GM19395 (cell line): ENCODE measurements around the gene INVS.
"Not testable (repeated sequence)": the region's sequence is repeated elsewhere in the genome, so short reads cannot be mapped to it uniquely, and the experiment has no call there.

Source experiments
- ATAC-seq: cut with Tn5 transposase; IDR thresholded peaks from one replicate; pipeline ENCODE4 v1.9.1; 2021; ENCODE audit warnings: mild to moderate bottlenecking, moderate library complexity; ENCODE audit not compliant: unreplicated experiment

The INVS gene

DNA sequence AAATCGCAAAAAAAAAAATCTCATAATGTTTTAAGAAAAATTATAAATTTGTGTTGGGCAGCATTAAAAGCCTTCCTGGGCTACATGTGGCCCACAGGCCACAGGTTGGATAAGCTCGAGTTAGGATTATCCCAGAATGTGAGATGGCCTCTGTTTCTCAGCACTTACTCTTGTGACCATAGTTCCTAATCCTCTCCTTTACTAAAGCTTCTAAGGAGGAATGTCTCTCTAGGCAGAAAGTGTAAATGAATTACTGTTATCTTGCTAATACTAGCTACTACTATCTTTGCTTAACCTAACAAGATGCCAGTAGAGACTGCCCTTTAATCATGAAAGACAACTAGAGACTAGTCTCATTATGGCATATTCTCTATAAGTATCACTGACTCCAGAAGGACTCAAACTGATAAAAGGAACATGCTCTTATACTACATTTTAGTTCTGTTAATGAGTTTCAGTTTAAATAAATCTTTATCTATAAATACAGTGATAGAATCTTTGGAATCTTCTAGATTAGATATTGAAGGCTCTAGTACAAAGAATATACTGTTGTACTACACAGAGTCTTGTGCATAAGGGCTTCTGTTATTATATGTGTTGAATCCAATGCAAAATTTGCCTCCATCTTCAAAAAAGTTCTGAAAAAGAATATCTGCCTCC lies 13.8 kb downstream of the INVS start:
- ATAC-seq, result no peak

DNA sequence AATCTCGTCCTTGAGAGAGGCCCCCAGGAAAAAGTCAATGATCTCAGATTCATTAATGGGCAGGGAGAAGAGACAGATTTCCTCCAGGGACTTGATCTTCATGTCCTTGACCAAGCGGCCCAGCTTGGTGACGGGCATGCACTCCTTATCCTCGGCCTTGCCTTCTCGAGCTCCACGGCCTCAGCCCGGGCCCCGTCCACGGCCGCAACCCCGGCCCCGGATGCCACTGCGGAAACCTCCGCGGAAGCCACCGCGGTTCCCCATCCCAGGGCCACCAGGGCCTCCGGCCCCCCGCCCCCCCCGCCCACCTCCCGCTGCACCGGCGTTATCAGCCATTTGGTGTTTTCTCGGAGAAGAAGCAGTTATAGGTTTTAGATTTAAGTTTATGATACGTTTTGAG lies 18.3 kb downstream of the INVS start:
- no peak for ATAC-seq

DNA sequence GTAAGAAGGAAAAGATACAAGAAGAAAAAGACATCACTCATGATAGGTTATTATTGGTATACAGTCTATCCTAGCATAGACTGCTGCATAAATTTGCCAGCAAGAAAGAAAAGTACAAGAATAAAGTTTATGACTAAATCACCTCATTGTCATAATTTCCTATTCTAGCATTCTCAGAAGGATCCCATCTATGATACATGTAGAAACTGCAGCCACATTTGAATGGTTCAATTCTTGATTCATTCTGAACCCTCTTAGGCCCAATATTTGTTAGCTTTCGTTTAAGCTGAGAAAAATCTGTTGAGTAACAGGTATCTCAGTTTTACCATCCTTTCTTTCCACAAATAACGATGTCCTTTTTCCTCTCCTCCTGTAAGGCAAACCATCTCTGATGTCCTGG lies 21.2 kb downstream of the INVS start:
- no peak for ATAC-seq

DNA sequence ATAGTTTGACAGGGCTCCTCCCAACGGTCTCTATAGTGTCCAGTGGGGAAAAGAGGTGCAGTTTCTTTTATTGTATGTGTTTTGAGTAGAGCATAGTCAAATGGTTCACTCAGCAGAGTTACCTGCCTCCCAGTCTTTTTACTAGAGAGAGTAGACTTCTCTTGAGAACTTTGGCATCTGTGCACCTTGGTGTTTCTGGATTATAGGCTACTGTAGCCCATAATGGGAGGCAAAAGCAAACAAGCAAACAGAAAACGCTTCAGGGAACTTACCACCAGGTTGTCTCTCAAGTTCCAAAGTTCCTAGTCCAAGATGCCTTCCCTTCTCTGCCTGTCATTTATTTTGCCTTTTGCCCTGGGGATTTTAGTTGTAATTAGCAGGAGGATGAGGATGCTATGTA lies 26.2 kb downstream of the INVS start:
- no peak for ATAC-seq

DNA sequence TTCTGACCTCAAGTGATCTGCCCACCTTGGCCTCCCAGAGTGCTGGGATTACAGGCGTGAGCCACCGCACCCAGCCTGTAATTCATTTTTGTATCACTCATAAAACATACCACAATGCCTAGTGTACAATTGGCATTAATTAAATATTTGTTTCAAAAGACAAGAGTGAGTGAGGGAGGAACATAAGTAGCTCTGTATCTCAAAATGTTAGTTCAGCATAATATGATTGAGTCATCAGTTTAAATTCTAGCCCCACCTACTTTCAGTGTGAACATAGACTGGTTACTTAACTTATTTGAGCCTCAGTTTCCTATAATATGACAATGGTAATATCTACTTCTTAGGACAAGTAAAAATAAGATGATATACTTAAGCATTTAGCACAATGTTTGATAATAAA lies 26.9 kb downstream of the INVS start:
- ATAC-seq, result no peak

DNA sequence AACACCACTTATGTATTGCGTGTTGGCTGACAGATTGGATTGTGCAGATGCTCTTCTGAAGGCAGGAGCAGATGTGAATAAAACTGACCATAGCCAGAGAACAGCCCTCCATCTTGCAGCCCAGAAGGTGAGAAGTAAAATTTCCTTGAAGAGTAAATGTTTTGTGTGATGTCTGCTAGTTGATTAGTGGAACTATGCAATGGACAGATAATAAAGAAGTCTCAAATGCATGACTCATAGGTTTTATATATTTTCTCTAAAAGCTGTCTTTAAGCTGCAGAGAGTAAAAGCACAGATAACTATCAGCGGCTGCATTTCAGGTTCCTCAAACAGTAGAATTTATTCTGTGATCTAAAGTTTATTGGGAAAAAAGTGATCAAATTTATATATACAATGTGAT lies 27.4 kb downstream of the INVS start:
- ATAC-seq, result no peak

DNA sequence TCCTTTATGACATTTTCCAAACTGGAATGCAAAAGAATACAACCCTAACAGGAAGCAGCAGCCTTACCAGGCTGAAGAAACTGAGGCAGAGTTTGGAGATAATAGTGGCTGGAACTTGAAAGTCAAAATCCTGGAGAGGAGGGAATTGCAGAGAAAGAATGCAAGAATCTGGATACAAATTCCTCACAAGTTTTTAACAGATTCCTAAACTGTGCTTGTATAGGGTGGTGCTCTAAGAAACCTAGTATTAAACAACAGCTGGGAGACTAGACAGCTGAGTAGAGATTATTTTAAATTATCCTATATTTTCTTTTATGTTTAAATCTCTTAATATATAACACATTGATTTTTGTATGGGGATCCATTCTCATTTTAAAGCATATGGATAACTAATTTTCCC lies 30.7 kb downstream of the INVS start:
- no peak for ATAC-seq

DNA sequence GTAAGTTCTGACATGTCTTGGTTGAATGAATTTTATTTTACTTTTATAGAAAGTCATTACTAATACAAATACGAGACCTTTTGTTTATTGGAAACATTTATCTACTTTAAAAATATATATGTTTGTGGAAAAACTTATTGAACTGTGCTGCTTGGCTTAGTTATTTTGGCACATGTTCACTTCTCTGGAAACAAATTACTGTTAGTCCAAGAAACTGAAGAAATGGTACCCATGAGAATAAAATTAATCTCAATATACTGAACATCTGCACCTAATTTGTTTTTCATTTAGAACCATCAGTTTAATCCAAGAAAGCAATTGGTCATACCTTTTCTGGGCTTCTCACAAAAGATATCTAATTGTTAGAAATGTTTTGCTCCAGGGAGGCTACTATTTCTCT lies 32.2 kb downstream of the INVS start:
- no peak for ATAC-seq

DNA sequence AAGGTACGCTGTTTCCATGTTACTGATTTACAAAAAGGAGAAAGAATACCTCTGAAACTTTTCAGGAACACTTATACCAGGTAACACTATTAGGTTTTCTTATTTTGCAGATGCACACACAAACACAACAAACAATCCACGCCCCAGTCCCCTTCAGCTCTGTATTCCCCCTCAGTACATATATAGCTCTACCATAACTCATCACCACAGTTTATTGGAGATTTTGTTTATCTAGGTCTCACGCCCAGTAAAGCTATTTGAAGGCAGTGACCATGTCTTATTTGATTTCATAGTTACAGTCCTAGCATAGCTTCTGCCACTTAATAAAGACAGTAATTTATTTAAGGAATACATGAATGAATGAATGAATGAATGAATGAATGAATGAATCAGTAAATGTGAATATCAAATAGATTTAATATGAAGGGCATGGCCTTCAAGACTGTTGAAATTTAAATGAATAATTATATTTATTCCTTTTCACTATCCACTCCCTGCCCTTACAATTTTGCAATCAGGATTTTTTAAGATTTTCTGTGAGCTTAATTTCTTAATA lies 32.9 kb downstream of the INVS start:
- no peak for ATAC-seq

DNA sequence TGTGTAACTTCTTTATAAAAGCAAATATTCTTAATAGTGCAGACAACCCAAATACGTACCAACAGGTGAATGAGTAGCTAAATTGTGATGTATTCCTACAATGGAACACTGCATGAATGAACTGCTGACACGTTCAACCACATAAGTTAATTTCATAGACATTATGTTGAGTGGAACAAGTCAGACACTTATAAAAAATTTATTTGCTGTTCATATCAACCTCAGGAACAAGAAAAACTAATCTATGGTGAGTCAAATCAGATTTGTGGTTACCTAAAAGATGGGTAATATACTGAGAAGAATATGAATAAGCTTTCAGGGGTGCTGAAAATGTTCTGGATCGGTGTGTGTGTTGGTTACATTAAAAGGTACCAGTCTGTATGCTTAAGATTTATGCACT lies 35.7 kb downstream of the INVS start:
- no peak for ATAC-seq

DNA sequence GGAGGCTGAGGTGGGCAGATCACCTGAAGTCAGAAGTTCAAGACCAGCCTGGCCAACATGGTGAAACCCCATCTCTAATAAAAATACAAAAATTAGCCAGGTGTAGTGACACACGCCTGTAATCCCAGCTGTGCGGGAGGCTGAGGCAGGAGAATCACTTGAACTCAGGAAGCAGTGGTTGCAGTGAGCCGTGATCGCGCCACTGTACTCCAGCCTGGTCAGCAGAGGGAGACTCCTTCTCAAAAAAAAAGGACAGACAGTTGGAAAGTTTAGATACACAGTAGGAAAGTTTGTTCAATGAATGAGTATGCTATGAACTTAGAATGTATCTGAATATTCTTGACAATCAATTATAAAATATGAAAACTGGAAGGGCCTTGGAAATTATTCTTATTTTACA lies 37.8 kb downstream of the INVS start:
- ATAC-seq, result not testable (repeated sequence)

DNA sequence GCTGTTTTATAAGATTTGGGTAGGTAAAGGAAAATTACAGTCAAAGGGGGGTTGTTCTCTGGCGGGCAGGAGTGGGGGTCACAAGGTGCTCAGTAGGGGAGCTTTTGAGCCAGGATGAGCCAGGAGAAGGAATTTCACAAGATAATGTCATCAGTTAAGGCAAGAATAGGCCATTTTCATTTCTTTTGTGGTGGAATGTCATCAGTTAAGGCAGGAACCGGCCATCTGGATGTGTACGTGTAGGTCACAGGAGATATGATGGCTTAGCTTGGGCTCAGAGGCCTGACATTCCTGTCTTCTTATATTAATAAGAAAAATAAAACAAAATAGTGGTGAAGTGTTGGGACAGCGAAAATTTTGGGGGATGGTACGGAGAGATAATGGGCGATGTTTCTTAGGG lies 41.3 kb downstream of the INVS start:
- ATAC-seq, result not testable (repeated sequence)

DNA sequence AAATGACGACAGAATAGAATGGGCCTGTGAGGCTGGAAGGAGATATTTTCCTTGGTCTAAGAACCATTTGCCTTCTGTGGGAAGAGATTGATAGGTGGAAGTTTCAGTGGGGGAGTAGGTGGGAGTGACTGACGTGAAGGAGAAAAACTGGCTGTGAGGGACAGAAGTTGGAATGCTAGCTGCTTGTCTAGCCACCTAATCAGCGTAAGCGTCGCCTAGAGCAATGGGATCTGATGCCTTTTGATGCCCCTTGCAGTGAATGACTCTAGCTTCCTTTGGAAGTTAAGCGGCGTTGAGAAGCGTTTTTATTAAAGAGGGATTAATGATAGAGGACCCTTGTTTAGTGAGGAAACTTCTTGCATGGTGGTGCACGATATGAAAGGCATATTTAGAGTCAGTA lies 42.8 kb downstream of the INVS start:
- not testable (repeated sequence) for ATAC-seq

DNA sequence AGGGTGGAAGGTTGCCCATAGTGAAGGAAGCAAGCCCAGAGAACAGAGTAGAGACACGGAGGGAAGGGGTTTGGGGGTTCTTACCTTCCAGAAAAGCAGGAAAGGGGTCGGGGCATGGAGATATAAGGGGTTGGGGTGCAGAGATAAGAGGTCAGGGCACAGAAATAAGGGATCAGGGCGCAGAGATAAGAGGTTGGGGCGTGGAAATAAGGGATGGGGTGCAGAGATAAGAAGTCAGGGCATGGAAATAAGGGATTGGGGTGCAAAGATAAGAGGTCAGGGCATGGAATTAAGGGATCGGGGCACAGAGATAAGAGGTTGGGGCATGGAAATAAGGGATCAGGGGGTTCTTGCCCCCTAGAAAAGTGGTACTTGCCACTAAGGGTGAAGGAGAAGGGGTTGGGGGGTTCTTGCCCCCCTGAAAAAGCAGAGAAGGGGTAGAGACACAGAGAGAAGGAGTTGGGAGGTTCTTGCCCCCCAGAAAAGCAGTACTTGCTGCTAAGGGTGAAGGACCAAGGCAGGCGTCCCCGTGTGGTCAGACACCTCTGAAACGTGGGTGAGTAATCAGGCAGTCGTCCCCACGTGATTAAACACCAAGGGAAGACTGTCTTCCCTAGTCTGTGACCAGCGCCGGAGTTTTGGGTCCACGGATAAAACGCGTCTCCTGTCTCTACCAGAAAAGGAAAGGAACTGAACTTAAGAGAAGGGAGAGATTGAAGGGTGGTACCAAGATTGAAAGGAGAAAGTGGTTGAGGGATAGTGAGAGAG lies 46.3 kb downstream of the INVS start:
- ATAC-seq, result not testable (repeated sequence)

DNA sequence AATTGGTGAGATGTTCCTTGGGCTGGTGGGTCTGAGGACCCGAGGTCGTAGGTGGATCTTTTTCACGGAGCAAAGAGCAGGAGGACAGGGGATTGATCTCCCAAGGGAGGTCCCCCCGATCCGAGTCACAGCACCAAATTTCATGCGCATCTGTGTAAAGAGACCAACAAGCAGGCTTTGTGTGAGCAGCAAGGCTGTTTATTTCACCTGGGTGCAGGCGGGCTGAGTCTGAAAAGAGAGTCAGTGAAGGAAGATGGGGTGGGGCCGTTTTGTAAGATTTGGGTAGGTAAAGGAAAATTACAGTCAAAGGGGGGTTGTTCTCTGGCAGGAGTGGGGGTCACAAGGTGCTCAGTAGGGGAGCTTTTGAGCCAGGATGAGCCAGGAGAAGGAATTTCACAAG lies 46.9 kb downstream of the INVS start:
- not testable (repeated sequence) for ATAC-seq

DNA sequence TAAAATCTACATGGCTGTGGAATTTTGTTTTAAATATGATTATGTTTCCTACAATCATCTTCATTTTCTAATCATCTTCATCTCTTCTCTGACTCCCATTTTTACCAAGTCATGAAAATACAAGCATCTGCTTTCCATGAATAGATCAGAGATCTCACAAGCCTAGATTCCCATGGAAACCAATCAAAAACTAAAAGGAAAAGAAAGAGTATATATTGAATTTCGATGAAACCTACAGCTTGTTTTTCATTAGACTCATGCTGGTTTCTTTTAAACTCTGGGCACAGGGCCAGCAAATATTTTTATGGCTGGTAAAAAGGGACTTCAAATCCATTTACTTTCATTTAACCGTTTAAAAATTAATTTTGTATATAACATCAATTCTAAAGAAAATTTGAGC lies 51.2 kb downstream of the INVS start:
- ATAC-seq, result no peak

DNA sequence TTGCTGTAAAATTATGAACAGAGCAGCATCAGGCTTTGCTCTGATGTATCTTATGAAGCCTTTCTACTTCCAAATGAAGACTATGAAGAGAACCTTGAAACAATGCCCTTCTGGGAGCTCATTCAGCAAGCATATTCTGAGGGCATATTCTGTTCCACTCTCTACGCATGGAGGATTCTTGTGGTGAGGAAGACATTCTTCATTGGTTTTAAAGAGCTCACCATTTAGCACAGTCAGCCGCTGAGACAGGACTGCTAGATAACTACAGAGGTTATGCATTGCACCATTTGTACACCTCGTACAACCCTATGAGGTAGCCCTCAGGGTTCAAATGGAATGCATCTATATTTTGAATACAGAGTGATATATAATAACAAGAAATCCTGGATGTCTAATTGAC lies 61.0 kb downstream of the INVS start:
- no peak for ATAC-seq

DNA sequence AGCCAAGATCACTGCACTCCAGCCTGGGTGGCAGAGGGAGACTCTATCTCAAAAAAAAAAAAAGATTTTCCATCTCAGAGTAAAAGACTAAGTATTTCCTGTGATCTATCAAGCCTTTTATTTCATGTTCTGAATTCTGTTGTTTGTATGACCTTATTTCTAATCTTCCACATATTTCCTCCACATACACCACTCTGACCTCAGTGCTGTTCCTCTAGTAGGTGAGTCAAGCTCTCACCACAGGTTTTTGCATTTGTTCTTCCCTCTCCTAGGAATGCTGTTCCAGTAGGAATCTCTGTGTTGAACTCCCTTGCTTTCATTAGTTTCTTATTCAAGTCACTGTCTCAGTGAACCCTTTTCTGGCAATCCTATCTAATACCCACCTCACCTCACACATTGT lies 68.1 kb downstream of the INVS start:
- no peak for ATAC-seq

DNA sequence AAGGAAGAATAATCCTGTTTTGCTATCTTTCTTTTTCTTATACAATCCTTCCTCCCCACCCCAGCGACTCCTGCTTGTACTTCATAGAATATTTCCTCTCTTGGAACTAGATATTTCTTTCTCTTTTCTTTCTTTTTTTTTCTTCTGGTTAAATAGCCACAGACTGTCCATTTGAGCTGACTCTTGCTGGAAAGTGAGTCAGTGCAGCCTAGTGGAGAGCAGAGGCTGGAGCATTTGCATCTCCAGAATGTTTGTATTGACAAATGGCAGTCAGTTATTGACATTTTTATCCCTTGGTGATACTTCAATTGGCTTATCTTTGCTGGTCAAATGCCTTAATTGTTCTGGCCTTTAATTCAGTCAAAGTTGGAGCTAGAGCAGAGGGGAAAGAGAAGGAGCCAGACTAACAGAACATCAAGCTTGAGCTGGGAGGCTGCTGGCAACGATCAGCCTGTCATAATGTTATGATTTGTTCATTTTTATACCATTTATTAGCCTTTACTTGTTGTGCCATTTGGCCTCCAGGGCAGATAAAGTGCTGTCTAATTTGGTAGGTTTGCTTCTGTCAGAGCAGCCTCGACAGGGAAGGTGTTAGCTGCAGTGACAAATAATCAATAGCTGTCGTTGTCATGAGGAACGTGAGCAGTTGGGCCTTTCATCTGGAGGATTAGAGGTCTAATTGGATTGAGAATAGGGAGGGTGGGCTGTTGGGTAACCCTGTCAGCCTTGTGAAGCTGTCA lies 69.0 kb downstream of the INVS start:
- no peak for ATAC-seq

DNA sequence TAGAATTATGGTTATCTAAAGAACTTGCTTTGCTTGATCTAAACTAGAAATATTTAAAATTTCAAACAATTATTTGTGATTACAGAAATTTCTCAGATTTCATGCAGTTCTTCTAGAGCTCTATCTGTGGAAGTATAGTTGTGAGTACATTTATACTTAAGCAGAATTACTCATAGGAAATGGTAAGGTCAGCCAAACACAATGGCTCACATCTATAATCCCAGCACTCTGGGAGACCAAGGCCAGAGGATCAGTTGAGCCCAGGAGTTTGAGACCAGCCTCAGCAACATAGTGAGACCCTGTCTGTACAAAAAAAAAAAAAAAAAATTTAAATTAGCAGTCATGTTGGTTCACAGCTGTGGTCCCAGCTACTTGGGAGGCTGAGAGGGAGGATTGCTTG lies 71.0 kb downstream of the INVS start:
- ATAC-seq, result no peak

DNA sequence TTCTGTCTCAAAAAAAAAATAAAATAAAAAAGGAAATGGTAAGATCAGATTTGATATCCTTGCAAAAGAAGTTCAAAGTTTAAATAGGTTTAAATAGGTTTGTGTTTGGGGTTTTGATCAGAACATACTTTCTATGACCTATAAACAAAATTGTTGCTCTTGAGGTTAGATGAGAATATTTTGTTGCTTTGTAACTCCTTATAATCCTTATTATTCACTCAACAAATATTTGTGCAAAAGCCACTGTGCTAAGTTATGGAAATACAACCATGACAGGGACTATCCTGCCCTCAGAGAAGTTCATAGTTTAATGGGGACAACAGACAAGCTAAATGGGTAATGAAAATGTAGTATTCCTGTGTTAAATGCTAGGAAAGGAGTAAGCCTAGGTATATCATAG lies 71.5 kb downstream of the INVS start:
- no peak for ATAC-seq

DNA sequence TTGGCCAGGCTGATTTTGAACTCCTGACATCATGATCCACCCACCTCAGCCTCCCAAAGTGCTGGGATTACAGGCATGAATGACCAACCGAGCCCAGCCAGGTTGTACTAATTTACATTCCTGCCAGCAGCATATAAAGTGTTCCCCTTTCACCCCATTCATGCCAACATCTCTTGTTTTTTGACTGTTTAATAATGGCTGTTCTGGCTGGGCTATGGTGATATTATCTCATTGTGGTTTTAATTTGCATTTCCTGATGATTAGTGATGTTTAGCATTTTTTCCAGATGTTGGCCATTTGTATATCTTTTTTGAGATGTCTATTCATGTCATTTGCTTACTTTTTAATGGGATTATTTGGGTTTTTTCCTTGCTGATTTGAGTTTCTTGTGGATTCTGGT lies 87.3 kb downstream of the INVS start:
- ATAC-seq, result no peak
